SH-SY5Y (cell line): ENCODE results near the gene FMNL1.

Experiments
- GATA2 ChIP-seq: IDR thresholded peaks from 2 replicates; pipeline ENCODE4 v1.6.1; 2011; ENCODE audit warnings: mild to moderate bottlenecking, low read depth, low read length
- GATA3 ChIP-seq: IDR thresholded peaks from 2 replicates; pipeline ENCODE4 v1.6.1; 2011; ENCODE audit warnings: low read depth, mild to moderate bottlenecking, low read length, moderate library complexity

DNA sequence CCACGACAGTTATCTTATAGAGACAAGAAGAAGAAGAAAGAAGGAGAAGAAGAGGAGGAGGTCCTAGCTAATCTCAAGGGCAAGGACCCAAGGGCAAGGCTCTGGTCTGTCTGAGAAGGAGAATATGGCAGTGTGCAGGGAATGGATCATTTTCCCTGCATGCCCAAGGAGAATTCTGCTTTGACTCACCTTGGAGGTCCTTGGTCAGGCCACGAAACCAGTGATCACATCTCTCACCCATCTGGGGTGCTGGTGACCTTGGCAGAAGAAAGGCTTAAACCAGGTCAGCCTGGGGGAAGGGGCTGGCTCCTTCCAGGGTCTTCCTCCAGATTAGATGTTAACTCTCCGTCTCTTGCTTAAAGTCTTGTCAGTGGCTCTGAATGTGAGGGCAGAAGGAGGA lies 1.6 kb upstream of the FMNL1 start:
- TF ChIP-seq GATA2 (no peak), GATA3 (no peak)
